Fibroblast of peridontal ligament (primary cell): ENCODE data around the gene CSMD2.
"Not testable (repeated sequence)": the region's sequence is repeated elsewhere in the genome, so short reads cannot be mapped to it uniquely, and the experiment has no call there.

ENCODE experiments used
- DNase-seq: peaks from one replicate; pipeline ENCODE4 v3.0.0-alpha.2; 2010; ENCODE audit errors: extremely low read depth

The CSMD2 gene

GRCh38 chr1:33537885-33538284 lies 627.1 kb downstream of the CSMD2 start:
- DNase-seq = no peak

GRCh38 chr1:33535334-33535733 lies 629.7 kb downstream of the CSMD2 start:
- no peak for DNase-seq

- no peak for DNase-seq
Observed at GRCh38 chr1:33532936-33533335, 632.1 kb downstream of the CSMD2 start.

- DNase-seq = no peak
Observed at GRCh38 chr1:33532250-33532649, 632.8 kb downstream of the CSMD2 start.

GRCh38 chr1:33529957-33530356 lies 635.1 kb downstream of the CSMD2 start:
- no peak for DNase-seq

GRCh38 chr1:33527934-33528333 lies 637.1 kb downstream of the CSMD2 start:
- DNase-seq = no peak

- no peak for DNase-seq
Observed at GRCh38 chr1:33524586-33524985, 640.4 kb downstream of the CSMD2 start.

GRCh38 chr1:33519240-33519884 lies 645.7 kb downstream of the CSMD2 start:
- DNase-seq = no peak

GRCh38 chr1:33517596-33518250 lies 647.3 kb downstream of the CSMD2 start:
- peak; percentile 29 for DNase-seq

GRCh38 chr1:33516891-33517567 lies 648.0 kb downstream of the CSMD2 start:
- no peak for DNase-seq

- DNase-seq = no peak
Observed at GRCh38 chr1:33516428-33516827, 648.6 kb downstream of the CSMD2 start.

- DNase-seq = no peak
Observed at GRCh38 chr1:33515607-33516006, 649.4 kb downstream of the CSMD2 start.

GRCh38 chr1:33515112-33515511 lies 649.9 kb downstream of the CSMD2 start:
- DNase-seq = no peak

- DNase-seq = no peak
Observed at GRCh38 chr1:33512226-33513011, 652.6 kb downstream of the CSMD2 start.

GRCh38 chr1:33509276-33509675 lies 655.8 kb downstream of the CSMD2 start:
- DNase-seq = not testable (repeated sequence)

GRCh38 chr1:33508151-33508550 lies 656.9 kb downstream of the CSMD2 start:
- no peak for DNase-seq

GRCh38 chr1:33507661-33508060 lies 657.4 kb downstream of the CSMD2 start:
- DNase-seq = no peak

GRCh38 chr1:33503506-33503905 lies 661.5 kb downstream of the CSMD2 start:
- DNase-seq = no peak

- DNase-seq = peak; percentile 6
Observed at GRCh38 chr1:33502726-33503125, 662.3 kb downstream of the CSMD2 start.

- DNase-seq = no peak
Observed at GRCh38 chr1:33501774-33502173, 663.3 kb downstream of the CSMD2 start.

GRCh38 chr1:33501309-33501708 lies 663.7 kb downstream of the CSMD2 start:
- no peak for DNase-seq

GRCh38 chr1:33500547-33500946 lies 664.5 kb downstream of the CSMD2 start:
- DNase-seq = no peak
